HepG2 (cell line): ENCODE measurements around the gene FAM76A. TPM values are rescaled to one million over a fixed set of nuclear protein-coding genes. Genes with fewer than 3 reads are reported as not detected.

ENCODE experiments used
- ELF1 ChIP-seq: sonication (generic); formaldehyde crosslinking; IDR thresholded peaks from 2 replicates; pipeline ENCODE4 v1.4.0; 2020; ENCODE audit warnings: missing genetic modification reagents
- SOX6 ChIP-seq, 2 experiments: fragments of 450-650 bp in 1 of 2; sonication (generic) in 1 of 2; formaldehyde crosslinking in 1 of 2; IDR thresholded peaks; 2 replicates each; pipeline versions ENCODE4 v1.4.0 to v1.6.1; 2017 to 2020; ENCODE audit warnings: antibody characterized with exemption in 1 of 2, mild to moderate bottlenecking in 1 of 2, missing genetic modification reagents in 1 of 2
- SP5 ChIP-seq: IDR thresholded peaks from 2 replicates; pipeline ENCODE4 v1.6.1; 2016; ENCODE audit warnings: low read depth, borderline replicate concordance
- WIZ ChIP-seq: sonication (generic); formaldehyde crosslinking; IDR thresholded peaks from 2 replicates; pipeline ENCODE4 v1.5.1; 2020; ENCODE audit warnings: mild to moderate bottlenecking, missing genetic modification reagents
- ZBTB38 ChIP-seq: sonication (generic); formaldehyde crosslinking; IDR thresholded peaks from 2 replicates; pipeline ENCODE4 v1.5.1; 2020; ENCODE audit warnings: mild to moderate bottlenecking, missing genetic modification reagents
- ZFP82 ChIP-seq: sonication (generic); formaldehyde crosslinking; IDR thresholded peaks from 2 replicates; pipeline ENCODE4 v1.5.1; 2020; ENCODE audit warnings: mild to moderate bottlenecking, missing genetic modification reagents, borderline replicate concordance
- ZNF501 ChIP-seq: sonication (generic); formaldehyde crosslinking; IDR thresholded peaks from 2 replicates; pipeline ENCODE4 v1.5.1; 2020; ENCODE audit warnings: mild to moderate bottlenecking, moderate library complexity, missing genetic modification reagents
- ZNF614 ChIP-seq: IDR thresholded peaks from 2 replicates; pipeline ENCODE4 v1.6.1; 2018; ENCODE audit warnings: missing biosample characterization, missing genetic modification reagents, inconsistent platforms, borderline replicate concordance
- ZNF782 ChIP-seq: sonication (generic); formaldehyde crosslinking; IDR thresholded peaks from 2 replicates; pipeline ENCODE4 v1.4.0; 2020; ENCODE audit warnings: missing genetic modification reagents, mild to moderate bottlenecking, borderline replicate concordance
- polyA plus RNA-seq, 8 experiments: library from polyadenylated mRNA; depleted of rRNA in 3 of 8; stranded (reverse) in 7 of 8; unstranded in 1 of 8; fragments of >200 nt; fragmentation: Illumina TruSeq in 4 of 8; extraction: Trizol in 4 of 8; gene quantifications; 2 replicates each; pipeline versions ENCODE4 v1.2.1 to v1.2.3, GENCODE V29; 2011 to 2016; ENCODE audit warnings: low read depth in 4 of 8, missing spikeins in 1 of 8, mixed read lengths in 1 of 8; ENCODE audit not compliant: insufficient read depth in 1 of 8
- total RNA-seq, 5 experiments: library from RNA; depleted of rRNA; stranded (reverse); fragments of >200 nt; fragmentation: Illumina TruSeq; extraction: Trizol; gene quantifications; 2 replicates each; pipeline ENCODE4 v1.2.3, GENCODE V29; 2016; ENCODE audit warnings: low read depth in 1 of 5
- TF ChIP-seq, protein P1 (sequence below), 2 experiments: sonication (generic) in 1 of 2; formaldehyde crosslinking in 1 of 2; IDR thresholded peaks; 2 replicates each; pipeline versions ENCODE4 v1.4.0 to v1.6.1; 2016 to 2020; ENCODE audit warnings: borderline replicate concordance in 1 of 2, low read depth in 1 of 2, mild to moderate bottlenecking in 1 of 2, missing genetic modification reagents in 1 of 2
- TF ChIP-seq, protein P2 (sequence below): sonication (generic); formaldehyde crosslinking; IDR thresholded peaks from 2 replicates; pipeline ENCODE4 v1.4.0; 2020; ENCODE audit warnings: mild to moderate bottlenecking, missing genetic modification reagents, borderline replicate concordance
- TF ChIP-seq, protein P3 (sequence below): sonication (generic); formaldehyde crosslinking; IDR thresholded peaks from 2 replicates; pipeline ENCODE4 v1.5.1; 2020; ENCODE audit warnings: missing genetic modification reagents, mild to moderate bottlenecking, borderline replicate concordance
- TF ChIP-seq, protein P4 (sequence below): sonication (generic); formaldehyde crosslinking; conservative IDR thresholded peaks from 2 replicates; pipeline ENCODE4 v1.8.0; 2022; ENCODE audit warnings: mild to moderate bottlenecking, moderate library complexity, missing genetic modification reagents

The FAM76A gene
- total and polyA plus RNA-seq, 2 of the 13 experiments (the other 11 are each of a cell fraction or from before 2014, with no cell fraction given), result 4.2 to 15.7 TPM

DNA sequence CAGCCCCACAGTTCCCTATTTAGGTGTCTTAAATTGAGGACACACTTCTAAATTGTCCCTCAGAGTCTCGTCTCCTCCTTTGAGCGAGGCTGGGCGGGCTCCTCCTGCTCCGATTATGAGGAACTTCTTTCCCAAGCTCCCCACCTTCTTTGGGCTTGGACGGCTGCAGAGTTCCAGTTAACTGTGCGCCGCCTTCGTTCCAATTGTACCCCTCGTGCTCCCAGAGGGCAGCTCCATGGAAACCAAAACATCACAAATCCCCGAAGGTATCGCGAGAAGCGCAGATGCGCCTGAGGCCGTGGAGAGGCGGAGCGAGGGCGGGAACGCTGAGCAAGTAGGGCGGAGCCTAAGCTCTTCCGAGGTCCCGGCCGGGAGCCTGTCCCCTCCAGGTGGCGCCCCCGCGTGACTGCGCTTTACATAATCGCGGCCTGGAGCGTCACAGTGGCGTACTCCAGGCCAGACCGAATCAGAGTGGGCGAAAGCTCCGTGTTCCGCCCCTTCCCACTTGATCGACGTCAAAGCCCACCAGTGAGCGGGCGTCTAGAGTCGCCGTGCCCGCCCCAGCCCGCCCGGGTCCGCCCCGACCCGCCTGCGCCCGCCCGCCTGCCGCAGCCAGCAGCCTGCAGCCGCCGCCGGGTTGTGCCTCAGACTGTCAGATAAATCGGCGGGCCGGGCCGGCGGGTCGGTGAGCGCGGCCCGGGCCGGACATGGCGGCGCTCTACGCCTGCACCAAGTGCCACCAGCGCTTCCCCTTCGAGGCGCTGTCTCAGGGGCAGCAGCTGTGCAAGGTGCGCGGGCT lies at the start of gene FAM76A (continued):
- TF ChIP-seq, protein P1, sequence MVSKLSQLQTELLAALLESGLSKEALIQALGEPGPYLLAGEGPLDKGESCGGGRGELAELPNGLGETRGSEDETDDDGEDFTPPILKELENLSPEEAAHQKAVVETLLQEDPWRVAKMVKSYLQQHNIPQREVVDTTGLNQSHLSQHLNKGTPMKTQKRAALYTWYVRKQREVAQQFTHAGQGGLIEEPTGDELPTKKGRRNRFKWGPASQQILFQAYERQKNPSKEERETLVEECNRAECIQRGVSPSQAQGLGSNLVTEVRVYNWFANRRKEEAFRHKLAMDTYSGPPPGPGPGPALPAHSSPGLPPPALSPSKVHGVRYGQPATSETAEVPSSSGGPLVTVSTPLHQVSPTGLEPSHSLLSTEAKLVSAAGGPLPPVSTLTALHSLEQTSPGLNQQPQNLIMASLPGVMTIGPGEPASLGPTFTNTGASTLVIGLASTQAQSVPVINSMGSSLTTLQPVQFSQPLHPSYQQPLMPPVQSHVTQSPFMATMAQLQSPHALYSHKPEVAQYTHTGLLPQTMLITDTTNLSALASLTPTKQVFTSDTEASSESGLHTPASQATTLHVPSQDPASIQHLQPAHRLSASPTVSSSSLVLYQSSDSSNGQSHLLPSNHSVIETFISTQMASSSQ (IDR thresholded peaks at IDR 0.05; ENCODE audit: low read depth), result no peak
- TF ChIP-seq, protein P1 (CRISPR knock-in tag; IDR thresholded peaks at IDR 0.05; ENCODE audit: borderline replicate concordance), result peak; percentile 51; the same call in 1 of the 2 replicates
- TF ChIP-seq, protein P2, sequence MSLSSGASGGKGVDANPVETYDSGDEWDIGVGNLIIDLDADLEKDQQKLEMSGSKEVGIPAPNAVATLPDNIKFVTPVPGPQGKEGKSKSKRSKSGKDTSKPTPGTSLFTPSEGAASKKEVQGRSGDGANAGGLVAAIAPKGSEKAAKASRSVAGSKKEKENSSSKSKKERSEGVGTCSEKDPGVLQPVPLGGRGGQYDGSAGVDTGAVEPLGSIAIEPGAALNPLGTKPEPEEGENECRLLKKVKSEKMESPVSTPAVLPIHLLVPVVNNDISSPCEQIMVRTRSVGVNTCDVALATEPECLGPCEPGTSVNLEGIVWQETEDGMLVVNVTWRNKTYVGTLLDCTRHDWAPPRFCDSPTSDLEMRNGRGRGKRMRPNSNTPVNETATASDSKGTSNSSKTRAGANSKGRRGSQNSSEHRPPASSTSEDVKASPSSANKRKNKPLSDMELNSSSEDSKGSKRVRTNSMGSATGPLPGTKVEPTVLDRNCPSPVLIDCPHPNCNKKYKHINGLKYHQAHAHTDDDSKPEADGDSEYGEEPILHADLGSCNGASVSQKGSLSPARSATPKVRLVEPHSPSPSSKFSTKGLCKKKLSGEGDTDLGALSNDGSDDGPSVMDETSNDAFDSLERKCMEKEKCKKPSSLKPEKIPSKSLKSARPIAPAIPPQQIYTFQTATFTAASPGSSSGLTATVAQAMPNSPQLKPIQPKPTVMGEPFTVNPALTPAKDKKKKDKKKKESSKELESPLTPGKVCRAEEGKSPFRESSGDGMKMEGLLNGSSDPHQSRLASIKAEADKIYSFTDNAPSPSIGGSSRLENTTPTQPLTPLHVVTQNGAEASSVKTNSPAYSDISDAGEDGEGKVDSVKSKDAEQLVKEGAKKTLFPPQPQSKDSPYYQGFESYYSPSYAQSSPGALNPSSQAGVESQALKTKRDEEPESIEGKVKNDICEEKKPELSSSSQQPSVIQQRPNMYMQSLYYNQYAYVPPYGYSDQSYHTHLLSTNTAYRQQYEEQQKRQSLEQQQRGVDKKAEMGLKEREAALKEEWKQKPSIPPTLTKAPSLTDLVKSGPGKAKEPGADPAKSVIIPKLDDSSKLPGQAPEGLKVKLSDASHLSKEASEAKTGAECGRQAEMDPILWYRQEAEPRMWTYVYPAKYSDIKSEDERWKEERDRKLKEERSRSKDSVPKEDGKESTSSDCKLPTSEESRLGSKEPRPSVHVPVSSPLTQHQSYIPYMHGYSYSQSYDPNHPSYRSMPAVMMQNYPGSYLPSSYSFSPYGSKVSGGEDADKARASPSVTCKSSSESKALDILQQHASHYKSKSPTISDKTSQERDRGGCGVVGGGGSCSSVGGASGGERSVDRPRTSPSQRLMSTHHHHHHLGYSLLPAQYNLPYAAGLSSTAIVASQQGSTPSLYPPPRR (CRISPR knock-in tag), result peak; percentile 45; the same call in 1 of the 2 replicates
- TF ChIP-seq, protein P3, sequence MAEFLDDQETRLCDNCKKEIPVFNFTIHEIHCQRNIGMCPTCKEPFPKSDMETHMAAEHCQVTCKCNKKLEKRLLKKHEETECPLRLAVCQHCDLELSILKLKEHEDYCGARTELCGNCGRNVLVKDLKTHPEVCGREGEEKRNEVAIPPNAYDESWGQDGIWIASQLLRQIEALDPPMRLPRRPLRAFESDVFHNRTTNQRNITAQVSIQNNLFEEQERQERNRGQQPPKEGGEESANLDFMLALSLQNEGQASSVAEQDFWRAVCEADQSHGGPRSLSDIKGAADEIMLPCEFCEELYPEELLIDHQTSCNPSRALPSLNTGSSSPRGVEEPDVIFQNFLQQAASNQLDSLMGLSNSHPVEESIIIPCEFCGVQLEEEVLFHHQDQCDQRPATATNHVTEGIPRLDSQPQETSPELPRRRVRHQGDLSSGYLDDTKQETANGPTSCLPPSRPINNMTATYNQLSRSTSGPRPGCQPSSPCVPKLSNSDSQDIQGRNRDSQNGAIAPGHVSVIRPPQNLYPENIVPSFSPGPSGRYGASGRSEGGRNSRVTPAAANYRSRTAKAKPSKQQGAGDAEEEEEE, result no peak
- TF ChIP-seq ZNF614 (CRISPR knock-in tag), result peak; percentile 25; the same call in 1 of the 2 replicates
- peak; percentile 71; the same call in 1 of the 2 replicates for TF ChIP-seq SP5 (CRISPR knock-in tag)
- TF ChIP-seq ZBTB38 (CRISPR knock-in tag), result no peak
- TF ChIP-seq, protein P4, sequence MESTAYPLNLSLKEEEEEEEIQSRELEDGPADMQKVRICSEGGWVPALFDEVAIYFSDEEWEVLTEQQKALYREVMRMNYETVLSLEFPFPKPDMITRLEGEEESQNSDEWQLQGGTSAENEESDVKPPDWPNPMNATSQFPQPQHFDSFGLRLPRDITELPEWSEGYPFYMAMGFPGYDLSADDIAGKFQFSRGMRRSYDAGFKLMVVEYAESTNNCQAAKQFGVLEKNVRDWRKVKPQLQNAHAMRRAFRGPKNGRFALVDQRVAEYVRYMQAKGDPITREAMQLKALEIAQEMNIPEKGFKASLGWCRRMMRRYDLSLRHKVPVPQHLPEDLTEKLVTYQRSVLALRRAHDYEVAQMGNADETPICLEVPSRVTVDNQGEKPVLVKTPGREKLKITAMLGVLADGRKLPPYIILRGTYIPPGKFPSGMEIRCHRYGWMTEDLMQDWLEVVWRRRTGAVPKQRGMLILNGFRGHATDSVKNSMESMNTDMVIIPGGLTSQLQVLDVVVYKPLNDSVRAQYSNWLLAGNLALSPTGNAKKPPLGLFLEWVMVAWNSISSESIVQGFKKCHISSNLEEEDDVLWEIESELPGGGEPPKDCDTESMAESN (CRISPR knock-in tag), result peak; percentile 71
- TF ChIP-seq ZNF501 (CRISPR knock-in tag), result peak; percentile 78
- TF ChIP-seq ZFP82 (CRISPR knock-in tag), result 0 out of 2 replicates have a peak, but pooled peaks have one; percentile 54
- peak; percentile 70 for TF ChIP-seq ELF1 (CRISPR knock-in tag)
- no peak for TF ChIP-seq SOX6 (IDR thresholded peaks at IDR 0.05)
- 0 out of 2 replicates have a peak, but pooled peaks have one; percentile 18 for TF ChIP-seq SOX6 (CRISPR knock-in tag; IDR thresholded peaks at IDR 0.05)
- TF ChIP-seq ZNF782 (CRISPR knock-in tag), result peak; percentile 84; the same call in 1 of the 2 replicates
- TF ChIP-seq WIZ (CRISPR knock-in tag), result no peak
